SU-DHL-6 (cell line): ENCODE results near the gene APBA2.

Experiments used
- H2AFZ ChIP-seq: fragments of 200-600 bp; sonication (generic); 2 replicates; pipeline ENCODE4 v1.6.1; 2014; ENCODE audit warnings: low read depth, mild to moderate bottlenecking, moderate library complexity, mixed read lengths, antibody characterized with exemption, low read length; ENCODE audit not compliant: severe bottlenecking
- H3F3A ChIP-seq: fragments of 200-600 bp; shearing (Covaris generic); 2 replicates; pipeline ENCODE4 v1.6.0; 2016; ENCODE audit warnings: antibody characterized with exemption, mild to moderate bottlenecking; ENCODE audit not compliant: insufficient read depth
- H3K27ac ChIP-seq: fragments of 200-600 bp; sonication (generic); 2 replicates; pipeline ENCODE4 v1.5.1; 2016; ENCODE audit warnings: low read depth, mild to moderate bottlenecking, low read length, moderate library complexity, mixed read lengths
- H3K27me3 ChIP-seq: fragments of 200-600 bp; sonication (generic), shearing (Covaris generic); 2 replicates; pipeline ENCODE4 v1.6.0; 2014; ENCODE audit warnings: mild to moderate bottlenecking, low read length
- H3K36me3 ChIP-seq: fragments of 200-600 bp; sonication (generic); 2 replicates; pipeline ENCODE4 v1.6.1; 2014; ENCODE audit warnings: mild to moderate bottlenecking, low read length, mixed read lengths
- H3K4me2 ChIP-seq: fragments of 300-600, 200-600 bp; shearing (Covaris generic), sonication (generic); 2 replicates; pipeline ENCODE4 v1.6.0; 2014; ENCODE audit warnings: low read length, low read depth, mild to moderate bottlenecking; ENCODE audit not compliant: poor library complexity, severe bottlenecking
- H3K4me3 ChIP-seq: fragments of 200-600 bp; sonication (generic); 2 replicates; pipeline ENCODE4 v1.5.1; 2014; ENCODE audit warnings: antibody characterized with exemption, low read length, mild to moderate bottlenecking, mixed read lengths; ENCODE audit not compliant: insufficient read depth, poor library complexity, severe bottlenecking
- H3K79me2 ChIP-seq: fragments of 200-600 bp; sonication (generic); 2 replicates; pipeline ENCODE4 v1.6.1; 2014; ENCODE audit warnings: mild to moderate bottlenecking, low read length, moderate library complexity; ENCODE audit not compliant: insufficient read depth
- H3K9ac ChIP-seq: fragments of 200-600 bp; sonication (generic); 2 replicates; pipeline ENCODE4 v1.7.0; 2014; ENCODE audit warnings: mild to moderate bottlenecking, low read length
- H3K9me2 ChIP-seq: fragments of 200-600 bp; sonication (generic); replicated peaks from 2 replicates; pipeline ENCODE4 v1.6.1; 2014; ENCODE audit warnings: low read length; ENCODE audit not compliant: insufficient read depth
- H3K9me3 ChIP-seq: fragments of 200-600 bp; sonication (generic); 2 replicates; pipeline ENCODE4 v1.6.1; 2014; ENCODE audit warnings: low read length, mixed read lengths; ENCODE audit not compliant: insufficient read depth
- H4K20me1 ChIP-seq: fragments of 200-600 bp; sonication (generic); 2 replicates; pipeline ENCODE4 v1.6.1; 2014; ENCODE audit warnings: low read depth, mild to moderate bottlenecking, antibody characterized with exemption, low read length, moderate library complexity, mixed read lengths
- CTCF ChIP-seq: fragments of 200-600 bp; sonication (generic); IDR thresholded peaks from one replicate; pipeline ENCODE4 v1.5.1; 2017; ENCODE audit warnings: antibody characterized with exemption, mild to moderate bottlenecking, low read length, moderate library complexity; ENCODE audit not compliant: insufficient read depth, poor library complexity, severe bottlenecking
- EZH2phosphoT487 ChIP-seq: fragments of 200-600 bp; sonication (generic), shearing (Covaris generic); conservative IDR thresholded peaks from 2 replicates; pipeline ENCODE4 v1.6.1; 2018; ENCODE audit warnings: mild to moderate bottlenecking, antibody characterized with exemption, low read length, moderate library complexity, mixed read lengths

APBA2 gene

GRCh38 chr15:28873585-28874190 lies 12.1 kb upstream of the APBA2 start:
- H3K27ac ChIP-seq = no peak overlapping the region
- no peaks in the 10 kb centered on the region for H4K20me1 ChIP-seq
- H3K9ac ChIP-seq = no peak overlapping the region
- H3K9me2 ChIP-seq = no peaks in the 10 kb centered on the region
- H3K4me2 ChIP-seq = no peak overlapping the region
- no peaks in the 10 kb centered on the region for H3F3A ChIP-seq
- H3K9me3 ChIP-seq = no peaks in the 10 kb centered on the region
- H3K4me3 ChIP-seq = no peak overlapping the region
- H3K36me3 ChIP-seq = no peaks in the 10 kb centered on the region
- no peak overlapping the region for H2AFZ ChIP-seq
- no peaks in the 10 kb centered on the region for H3K79me2 ChIP-seq
- TF ChIP-seq CTCF (no peak), EZH2phosphoT487 (no peak)
- H3K27me3 ChIP-seq = no peaks in the 10 kb centered on the region

- no peaks in the 10 kb centered on the region for H4K20me1 ChIP-seq
- H2AFZ ChIP-seq = no peak overlapping the region
- no peaks in the 10 kb centered on the region for H3F3A ChIP-seq
- no peaks in the 10 kb centered on the region for H3K36me3 ChIP-seq
- no peak overlapping the region for H3K4me2 ChIP-seq
- H3K9me3 ChIP-seq = no peaks in the 10 kb centered on the region
- H3K79me2 ChIP-seq = no peaks in the 10 kb centered on the region
- H3K27me3 ChIP-seq = no peaks in the 10 kb centered on the region
- no peak overlapping the region for H3K9ac ChIP-seq
- no peak overlapping the region for H3K4me3 ChIP-seq
- no peak overlapping the region for H3K27ac ChIP-seq
- TF ChIP-seq EZH2phosphoT487 (no peak), CTCF (no peak)
- H3K9me2 ChIP-seq = no peaks in the 10 kb centered on the region
Measured at GRCh38 chr15:28875461-28876000, 10.2 kb upstream of the APBA2 start.

GRCh38 chr15:28876131-28876844 lies 9.5 kb upstream of the APBA2 start:
- no peak overlapping the region for H3K4me3 ChIP-seq
- H3K4me2 ChIP-seq = no peak overlapping the region
- H3K79me2 ChIP-seq = no peaks in the 10 kb centered on the region
- H3F3A ChIP-seq = no peaks in the 10 kb centered on the region
- H3K36me3 ChIP-seq = no peaks in the 10 kb centered on the region
- no peaks in the 10 kb centered on the region for H3K27me3 ChIP-seq
- no peak overlapping the region for H2AFZ ChIP-seq
- TF ChIP-seq EZH2phosphoT487 (no peak), CTCF (no peak)
- no peak overlapping the region for H3K27ac ChIP-seq
- no peaks in the 10 kb centered on the region for H4K20me1 ChIP-seq
- no peaks in the 10 kb centered on the region for H3K9me3 ChIP-seq
- H3K9ac ChIP-seq = no peak overlapping the region
- H3K9me2 ChIP-seq = no peaks in the 10 kb centered on the region
